ENCODE measurements around the gene COX15. TPM values are rescaled to one million over a fixed set of nuclear protein-coding genes. Genes with fewer than 3 reads are reported as not detected.

COX15 gene
- total RNA-seq, 2 donors from 2014 or later: 12.5 to 19.8 TPM

GRCh38 chr10:99765672-99766301 lies 33.9 kb upstream of the COX15 start:
- H3K4me3 ChIP-seq: no peak overlapping the region
- H3K4me1 ChIP-seq (ENCODE audit: control insufficient read depth in 1 of 2, low read depth in 2 of 2): no peaks in the 10 kb centered on the region
- H3K9me3 ChIP-seq: no peaks in the 10 kb centered on the region
- no peak overlapping the region for H3K27ac ChIP-seq
- no peaks in the 10 kb centered on the region for H3K36me3 ChIP-seq
- no peaks in the 10 kb centered on the region for H3K27me3 ChIP-seq (replicated peaks; ENCODE audit: insufficient read depth)
- no peak for DNase-seq (ENCODE audit: low spot score)
- no peak for ATAC-seq (ENCODE audit: insufficient number of reproducible peaks, low FRiP score, low read depth)
- TF ChIP-seq CTCF (IDR thresholded peaks at IDR 0.05): no peak

- Histone ChIP-seq H3K27ac (no peak overlapping the region), H3K4me1 (ENCODE audit: control insufficient read depth in 1 of 2, low read depth in 2 of 2) (no peaks in the 10 kb centered on the region)
- ATAC-seq (ENCODE audit: insufficient number of reproducible peaks, low FRiP score, low read depth): no peak
These were observed 29.4 kb upstream of the COX15 start for GRCh38 chr10:99761365-99761764.

GRCh38 chr10:99760321-99760720 lies 28.4 kb upstream of the COX15 start:
- DNase-seq (ENCODE audit: low spot score) (no peak), ATAC-seq (ENCODE audit: insufficient number of reproducible peaks, low FRiP score, low read depth) (no peak)
- Histone ChIP-seq H3K4me1 (ENCODE audit: control insufficient read depth in 1 of 2, low read depth in 2 of 2) (no peaks in the 10 kb centered on the region), H3K27me3 (replicated peaks; ENCODE audit: insufficient read depth) (no peaks in the 10 kb centered on the region), H3K27ac (no peak overlapping the region), H3K4me3 (no peak overlapping the region), H3K36me3 (peaks cover 36% of the 10 kb centered on the region), H3K9me3 (peaks cover 3% of the 10 kb centered on the region)
- no peak for TF ChIP-seq CTCF (IDR thresholded peaks at IDR 0.05)

More at GRCh38 chr10:99761365-99761764, 29.4 kb upstream of the COX15 start:
- Histone ChIP-seq H3K4me3 (no peak overlapping the region), H3K9me3 (peaks cover 3% of the 10 kb centered on the region), H3K36me3 (peaks cover 27% of the 10 kb centered on the region), H3K27me3 (replicated peaks; ENCODE audit: insufficient read depth) (no peaks in the 10 kb centered on the region)
- TF ChIP-seq CTCF (IDR thresholded peaks at IDR 0.05): no peak
- no peak for DNase-seq (ENCODE audit: low spot score)

- Histone ChIP-seq H3K27me3 (replicated peaks; ENCODE audit: insufficient read depth) (no peaks in the 10 kb centered on the region), H3K4me3 (no peak overlapping the region), H3K36me3 (peaks cover 51% of the 10 kb centered on the region), H3K9me3 (peaks cover 3% of the 10 kb centered on the region), H3K27ac (no peak overlapping the region), H3K4me1 (ENCODE audit: control insufficient read depth in 1 of 2, low read depth in 2 of 2) (no peaks in the 10 kb centered on the region)
- TF ChIP-seq CTCF (IDR thresholded peaks at IDR 0.05): no peak
- no peak for ATAC-seq (ENCODE audit: insufficient number of reproducible peaks, low FRiP score, low read depth)
- DNase-seq (ENCODE audit: low spot score): no peak
These were observed 26.4 kb upstream of the COX15 start for GRCh38 chr10:99758211-99758891.

- Histone ChIP-seq H3K27ac (no peak overlapping the region), H3K27me3 (replicated peaks; ENCODE audit: insufficient read depth) (no peaks in the 10 kb centered on the region), H3K36me3 (peaks cover 53% of the 10 kb centered on the region), H3K4me1 (ENCODE audit: control insufficient read depth in 1 of 2, low read depth in 2 of 2) (no peaks in the 10 kb centered on the region), H3K9me3 (peaks cover 3% of the 10 kb centered on the region), H3K4me3 (no peak overlapping the region)
- ATAC-seq (ENCODE audit: insufficient number of reproducible peaks, low FRiP score, low read depth) (no peak), DNase-seq (ENCODE audit: low spot score) (no peak)
- TF ChIP-seq CTCF (IDR thresholded peaks at IDR 0.05): no peak
These were observed 24.2 kb upstream of the COX15 start for GRCh38 chr10:99756159-99756558.
